ENCODE data around the gene TRIM8.

DNA sequence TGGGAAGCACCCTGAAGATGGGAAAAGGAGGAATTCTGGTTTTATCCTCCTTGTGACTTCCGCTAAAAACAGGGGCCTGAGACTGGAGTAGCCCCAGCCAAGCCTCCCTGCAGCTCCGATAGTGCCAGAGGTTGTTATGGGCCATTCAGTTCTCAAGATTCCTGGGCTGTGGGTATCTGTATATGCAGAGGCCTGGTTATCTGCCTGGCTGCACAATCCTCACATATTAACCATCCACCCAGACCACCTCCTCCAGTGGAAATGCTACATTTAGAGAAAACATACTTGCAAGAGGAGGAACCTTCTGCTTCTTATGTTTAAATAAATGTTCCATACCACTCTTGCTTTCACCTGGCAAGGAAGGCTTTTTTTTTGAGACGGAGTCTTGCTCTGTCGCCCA lies 35.3 kb downstream of the TRIM8 start:
- TF ChIP-seq POLR2A (IDR thresholded peaks at IDR 0.05; ENCODE audit: low read length), result no peak
- no peak for TF ChIP-seq GATA1 (IDR thresholded peaks at IDR 0.05; ENCODE audit: low read depth, low read length)
